T-cell (primary cell): ENCODE measurements around the gene IPMK. TPM values are rescaled to one million over a fixed set of nuclear protein-coding genes. Genes with fewer than 3 reads are reported as not detected.

Experiments
- ATAC-seq, 4 experiments: fragments of 200-7000 bp in 3 of 4; fragments of 150-1000 bp in 1 of 4; cut with Tn5 transposase; replicated peaks in 1 of 4; 1 replicate in 3 of 4; 2 replicates in 1 of 4; pipeline ENCODE4 v1.10.0; 2021; ENCODE audit warnings: moderate library complexity in 3 of 4, mild to moderate bottlenecking in 2 of 4, moderate number of reproducible peaks in 1 of 4
- CTCF ChIA-PET, 2 donors: fragments of 300-600 bp; sonication (Branson Sonifier 250); formaldehyde crosslinking; loops; one replicate each; lab custom pipeline; 2022; ENCODE audit warnings: antibody characterized with exemption in 2 of 2; lab: Charles Lee
- POLR2A ChIA-PET, 2 donors: fragments of 300-600 bp; sonication (Branson Sonifier 250); formaldehyde crosslinking; loops; one replicate each; lab custom pipeline; 2022; ENCODE audit warnings: antibody characterized with exemption in 2 of 2; lab: Charles Lee
- DNase-seq, 35 experiments: peaks; one replicate each; pipeline versions ENCODE4 v3.0.0 to v3.0.0-alpha.2; 2013 to 2023
- H3K27ac ChIP-seq: one replicate; pipeline ENCODE4 v1.5.1; 2013; ENCODE audit warnings: low read length
- H3K27me3 ChIP-seq, 2 experiments: replicated peaks in 1 of 2; 1 replicate in 1 of 2; 2 replicates in 1 of 2; pipeline versions ENCODE4 v1.6.1 to v1.7.0; 2013; ENCODE audit warnings: low read length in 1 of 2, mixed read lengths in 1 of 2; ENCODE audit not compliant: control insufficient read depth in 2 of 2, insufficient read depth in 2 of 2; ENCODE audit errors: extremely low read depth in 1 of 2
- H3K36me3 ChIP-seq, 2 donors: 1 replicate in 1 of 2; 2 replicates in 1 of 2; pipeline versions ENCODE4 v1.6.1 to v1.7.0; 2013; ENCODE audit warnings: low read length in 1 of 2; ENCODE audit not compliant: control insufficient read depth in 2 of 2, insufficient read depth in 1 of 2; ENCODE audit errors: extremely low read depth in 1 of 2
- H3K4me1 ChIP-seq, 2 experiments: 1 replicate in 1 of 2; 2 replicates in 1 of 2; pipeline versions ENCODE4 v1.6.1 to v1.7.0; 2013; ENCODE audit warnings: low read length in 2 of 2, mixed read lengths in 1 of 2; ENCODE audit not compliant: insufficient read depth in 2 of 2, control insufficient read depth in 1 of 2; ENCODE audit errors: extremely low read depth in 1 of 2
- H3K4me3 ChIP-seq, 2 donors: 1 replicate in 1 of 2; 2 replicates in 1 of 2; pipeline versions ENCODE4 v1.5.1 to v1.7.0; 2013; ENCODE audit warnings: mild to moderate bottlenecking in 2 of 2, low read length in 1 of 2, moderate library complexity in 1 of 2; ENCODE audit not compliant: control insufficient read depth in 1 of 2; ENCODE audit errors: extremely low read depth in 1 of 2
- H3K9me3 ChIP-seq: 2 replicates; pipeline ENCODE4 v1.7.0; 2013
- H3K27ac Mint-ChIP-seq, 2 donors: one replicate each; pipeline ENCODE4 v1.8.0; 2020 to 2021; ENCODE audit warnings: mild to moderate bottlenecking in 2 of 2, mixed read lengths in 2 of 2
- H3K27me3 Mint-ChIP-seq, 2 donors: one replicate each; pipeline ENCODE4 v1.8.0; 2021 to 2022; ENCODE audit warnings: mixed read lengths in 2 of 2
- H3K36me3 Mint-ChIP-seq: one replicate; pipeline ENCODE4 v1.8.0; 2021; ENCODE audit warnings: mixed read lengths
- H3K4me1 Mint-ChIP-seq, 3 donors: one replicate each; pipeline ENCODE4 v1.8.0; 2020 to 2022; ENCODE audit warnings: mixed read lengths in 3 of 3, mild to moderate bottlenecking in 1 of 3
- H3K4me3 Mint-ChIP-seq, 3 donors: one replicate each; pipeline ENCODE4 v1.8.0; 2020 to 2022; ENCODE audit warnings: mild to moderate bottlenecking in 3 of 3, mixed read lengths in 3 of 3, moderate library complexity in 3 of 3
- H3K9me3 Mint-ChIP-seq, 3 donors: one replicate each; pipeline ENCODE4 v1.8.0; 2020 to 2022; ENCODE audit warnings: mixed read lengths in 3 of 3
- WGBS: methylation state at CpG from one replicate; pipeline ENCODE4 v1.1.5; 2013; ENCODE audit warnings: missing lambda C conversion rate; ENCODE audit not compliant: insufficient coverage; 5-methylcytosine and 5-hydroxymethylcytosine counted together
- total RNA-seq, 35 experiments: library from RNA in 6 of 35; stranded (reverse) in 6 of 35; fragments of 120-200 nt in 1 of 35; gene quantifications; one replicate each; pipeline versions ENCODE4 v1.2.1 to v1.2.4 and lab custom pipeline; 2013 to 2026

The IPMK gene
- total RNA-seq, 5 donors from 2014 or later (not counting 1 experiment from before 2014, with no cell fraction given), result 3.7 to 5.3 (median 4.3) TPM

- H3K4me1 Mint-ChIP-seq, result peaks cover 0 to 2% (median 0%) of the 10 kb centered on the region in 3 donors
- no peaks in the 10 kb centered on the region for H3K27me3 Mint-ChIP-seq
- no peaks in the 10 kb centered on the region for H3K4me1 ChIP-seq
- DNase-seq (no peak), ATAC-seq (no peak)
- no peak overlapping the region for H3K27ac Mint-ChIP-seq
- H3K27me3 ChIP-seq, result no peaks in the 10 kb centered on the region
- no peak overlapping the region for H3K4me3 Mint-ChIP-seq
- H3K9me3 Mint-ChIP-seq, result peaks cover 3 to 9% (median 4%) of the 10 kb centered on the region in 3 donors
- H3K9me3 ChIP-seq, result no peaks in the 10 kb centered on the region
- H3K36me3 Mint-ChIP-seq, result peaks cover 35% of the 10 kb centered on the region
- WGBS, result no CpG with 5 or more reads among the region's 1 CpG
- no peak overlapping the region for H3K4me3 ChIP-seq
- peaks cover 0 to 9% of the 10 kb centered on the region in 2 donors for H3K36me3 ChIP-seq
- ChIA-PET POLR2A (no interaction called here), CTCF (interaction anchor here in 1 of 2 donors (0.6 kb wide), 1 partner anchor 84 kb away, joined by 3 read pairs; no protein-coding TSS in a partner anchor)
- no peak overlapping the region for H3K27ac ChIP-seq
Measured at GRCh38 chr10:58206251-58206650, 61.4 kb downstream of the IPMK start.

GRCh38 chr10:58201704-58202103 lies 66.0 kb downstream of the IPMK start:
- DNase-seq (no peak), ATAC-seq (no peak)
- Histone ChIP-seq H3K27ac (no peak overlapping the region), H3K4me1 (no peaks in the 10 kb centered on the region), H3K9me3 (no peaks in the 10 kb centered on the region), H3K27me3 (no peaks in the 10 kb centered on the region), H3K36me3 (peaks cover 0 to 5% of the 10 kb centered on the region in 2 donors), H3K4me3 (no peak overlapping the region)
- no CpG with 5 or more reads among the region's 2 CpGs for WGBS
- Mint-ChIP-seq H3K36me3 (peaks cover 13% of the 10 kb centered on the region), H3K4me3 (no peak overlapping the region), H3K9me3 (no peaks in the 10 kb centered on the region), H3K4me1 (no peaks in the 10 kb centered on the region), H3K27me3 (no peaks in the 10 kb centered on the region), H3K27ac (no peak overlapping the region)
- ChIA-PET CTCF (interaction anchor here in 1 of 2 donors (0.8 kb wide), 1 partner anchor 8 kb away, joined by 3 read pairs; no protein-coding TSS in a partner anchor), POLR2A (no interaction called here)

GRCh38 chr10:58189269-58189668 lies 78.4 kb downstream of the IPMK start:
- DNase-seq, result no peak
- no peaks in the 10 kb centered on the region for H3K9me3 Mint-ChIP-seq
- ChIA-PET POLR2A (no interaction called here), CTCF (no interaction called here)
- no peaks in the 10 kb centered on the region for H3K9me3 ChIP-seq
- no peak overlapping the region for H3K27ac Mint-ChIP-seq
- H3K36me3 Mint-ChIP-seq, result no peaks in the 10 kb centered on the region
- ATAC-seq, result no peak
- H3K36me3 ChIP-seq, result no peaks in the 10 kb centered on the region
- no peaks in the 10 kb centered on the region for H3K4me1 ChIP-seq
- WGBS, result 50% methylated on average over 1 of the region's 3 CpGs
- no peaks in the 10 kb centered on the region for H3K4me1 Mint-ChIP-seq
- H3K27me3 ChIP-seq, result no peaks in the 10 kb centered on the region
- H3K27me3 Mint-ChIP-seq, result peaks cover 4 to 7% of the 10 kb centered on the region in 2 donors
- H3K4me3 Mint-ChIP-seq, result no peak overlapping the region
- no peak overlapping the region for H3K4me3 ChIP-seq
- H3K27ac ChIP-seq, result no peak overlapping the region

- H3K27me3 Mint-ChIP-seq, result peaks cover 4 to 7% of the 10 kb centered on the region in 2 donors
- no CpG with 5 or more reads among the region's 7 CpGs for WGBS
- no peaks in the 10 kb centered on the region for H3K9me3 Mint-ChIP-seq
- no peaks in the 10 kb centered on the region for H3K4me1 Mint-ChIP-seq
- H3K27ac ChIP-seq, result no peak overlapping the region
- H3K36me3 Mint-ChIP-seq, result no peaks in the 10 kb centered on the region
- POLR2A ChIA-PET, result no interaction called here
- H3K4me3 Mint-ChIP-seq, result no peak overlapping the region
- DNase-seq (no peak), ATAC-seq (no peak)
- no peaks in the 10 kb centered on the region for H3K4me1 ChIP-seq
- CTCF ChIA-PET, result no interaction called here
- no peak overlapping the region for H3K4me3 ChIP-seq
- no peaks in the 10 kb centered on the region for H3K36me3 ChIP-seq
- no peaks in the 10 kb centered on the region for H3K9me3 ChIP-seq
- no peak overlapping the region for H3K27ac Mint-ChIP-seq
- no peaks in the 10 kb centered on the region for H3K27me3 ChIP-seq
Measured at GRCh38 chr10:58184120-58184670, 83.5 kb downstream of the IPMK start.

- no peaks in the 10 kb centered on the region for H3K9me3 Mint-ChIP-seq
- H3K9me3 ChIP-seq, result no peaks in the 10 kb centered on the region
- H3K36me3 ChIP-seq, result no peaks in the 10 kb centered on the region
- H3K27ac Mint-ChIP-seq, result no peak overlapping the region
- H3K27me3 Mint-ChIP-seq, result peaks cover 0 to 3% of the 10 kb centered on the region in 2 donors
- ChIA-PET POLR2A (no interaction called here), CTCF (interaction anchor here (1.0 to 6.8 kb wide), 4 partner anchors 110 to 115 kb away, joined by 4 to 85 read pairs (median 42); no protein-coding TSS in a partner anchor)
- 91% methylated on average over 6 of the region's 6 CpGs for WGBS
- H3K27me3 ChIP-seq, result no peaks in the 10 kb centered on the region
- H3K4me1 ChIP-seq, result no peaks in the 10 kb centered on the region
- no peak overlapping the region for H3K4me3 Mint-ChIP-seq
- ATAC-seq (no peak), DNase-seq (no peak)
- H3K27ac ChIP-seq, result no peak overlapping the region
- H3K4me1 Mint-ChIP-seq, result no peaks in the 10 kb centered on the region
- no peak overlapping the region for H3K4me3 ChIP-seq
- no peaks in the 10 kb centered on the region for H3K36me3 Mint-ChIP-seq
Measured at GRCh38 chr10:58180666-58181065, 87.0 kb downstream of the IPMK start.

GRCh38 chr10:58179238-58179637 lies 88.5 kb downstream of the IPMK start:
- Mint-ChIP-seq H3K27ac (no peak overlapping the region), H3K4me3 (no peak overlapping the region), H3K36me3 (no peaks in the 10 kb centered on the region), H3K9me3 (no peaks in the 10 kb centered on the region), H3K4me1 (no peaks in the 10 kb centered on the region), H3K27me3 (peaks cover 0 to under 1% of the 10 kb centered on the region in 2 donors)
- DNase-seq (no peak), ATAC-seq (no peak)
- ChIA-PET CTCF (interaction anchor here (1.2 to 6.8 kb wide), 3 partner anchors 112 to 120 kb away, joined by 3 to 85 read pairs (median 79); no protein-coding TSS in a partner anchor), POLR2A (no interaction called here)
- 84% methylated on average over 2 of the region's 2 CpGs for WGBS
- no peak overlapping the region for H3K27ac ChIP-seq
- no peak overlapping the region for H3K4me3 ChIP-seq
- H3K36me3 ChIP-seq, result no peaks in the 10 kb centered on the region
- H3K9me3 ChIP-seq, result no peaks in the 10 kb centered on the region
- H3K4me1 ChIP-seq, result no peaks in the 10 kb centered on the region
- no peaks in the 10 kb centered on the region for H3K27me3 ChIP-seq
